Medulla oblongata (tissue), 1 donor: ENCODE results near the gene SH3RF3.

Source experiments
- DNase-seq: peaks from one replicate; pipeline ENCODE4 v3.0.0-alpha.2; 2015; ENCODE audit errors: extremely low spot score

The SH3RF3 gene

GRCh38 chr2:109238580-109238979 lies 109.6 kb downstream of the SH3RF3 start:
- DNase-seq: peak; percentile 81

GRCh38 chr2:109239720-109240119 lies 110.7 kb downstream of the SH3RF3 start:
- no peak for DNase-seq

GRCh38 chr2:109242210-109242653 lies 113.2 kb downstream of the SH3RF3 start:
- DNase-seq: no peak

- peak; percentile 53 for DNase-seq
Observed at GRCh38 chr2:109242654-109243331, 113.8 kb downstream of the SH3RF3 start.

GRCh38 chr2:109243526-109244303 lies 114.7 kb downstream of the SH3RF3 start:
- no peak for DNase-seq

GRCh38 chr2:109244304-109244582 lies 115.2 kb downstream of the SH3RF3 start:
- DNase-seq: no peak

- no peak for DNase-seq
Observed at GRCh38 chr2:109244750-109245382, 115.9 kb downstream of the SH3RF3 start.

- no peak for DNase-seq
Observed at GRCh38 chr2:109246176-109246575, 117.2 kb downstream of the SH3RF3 start.

GRCh38 chr2:109246616-109247015 lies 117.6 kb downstream of the SH3RF3 start:
- no peak for DNase-seq

GRCh38 chr2:109247340-109247739 lies 118.3 kb downstream of the SH3RF3 start:
- DNase-seq: no peak

- peak; percentile 50 for DNase-seq
Observed at GRCh38 chr2:109247812-109248211, 118.8 kb downstream of the SH3RF3 start.

- DNase-seq: no peak
Observed at GRCh38 chr2:109248590-109248989, 119.6 kb downstream of the SH3RF3 start.

- no peak for DNase-seq
Observed at GRCh38 chr2:109253217-109253616, 124.2 kb downstream of the SH3RF3 start.

- peak; percentile 62 for DNase-seq
Observed at GRCh38 chr2:109254174-109254904, 125.3 kb downstream of the SH3RF3 start.

- peak; percentile 80 for DNase-seq
Observed at GRCh38 chr2:109255654-109256053, 126.6 kb downstream of the SH3RF3 start.

GRCh38 chr2:109256111-109256510 lies 127.1 kb downstream of the SH3RF3 start:
- no peak for DNase-seq

GRCh38 chr2:109256921-109257320 lies 127.9 kb downstream of the SH3RF3 start:
- peak; percentile 53 for DNase-seq

GRCh38 chr2:109257653-109258052 lies 128.6 kb downstream of the SH3RF3 start:
- DNase-seq: no peak

- no peak for DNase-seq
Observed at GRCh38 chr2:109258376-109258775, 129.4 kb downstream of the SH3RF3 start.

GRCh38 chr2:109258905-109259540 lies 130.0 kb downstream of the SH3RF3 start:
- DNase-seq: no peak

GRCh38 chr2:109259671-109260070 lies 130.7 kb downstream of the SH3RF3 start:
- DNase-seq: no peak
